Measurements from ENCODE around the gene AARSD1.

AARSD1 gene

GRCh38 chr17:42913981-42914617, 50.2 kb downstream of the AARSD1 start:
- H3K4me3 ChIP-seq (ENCODE audit: low read length): no peak overlapping the region
- TF ChIP-seq CTCF (conservative IDR thresholded peaks at IDR 0.05; ENCODE audit: low read depth, low read length): no peak
- no peak for DNase-seq (ENCODE audit: low read depth)

- no peak for DNase-seq (ENCODE audit: low read depth)
- TF ChIP-seq CTCF (conservative IDR thresholded peaks at IDR 0.05; ENCODE audit: low read depth, low read length): no peak
Measured at GRCh38 chr17:42913522-42913921, 50.7 kb downstream of the AARSD1 start.

GRCh38 chr17:42908872-42909700, 55.2 kb downstream of the AARSD1 start:
- H3K4me3 ChIP-seq (ENCODE audit: low read length): no peak overlapping the region
- TF ChIP-seq CTCF (conservative IDR thresholded peaks at IDR 0.05; ENCODE audit: low read depth, low read length): no peak
- no peak for DNase-seq (ENCODE audit: low read depth)

More at GRCh38 chr17:42913522-42913921, 50.7 kb downstream of the AARSD1 start:
- H3K4me3 ChIP-seq (ENCODE audit: low read length): no peak overlapping the region

GRCh38 chr17:42906772-42907446, 57.3 kb downstream of the AARSD1 start:
- DNase-seq (ENCODE audit: low read depth): no peak
- no peak for TF ChIP-seq CTCF (conservative IDR thresholded peaks at IDR 0.05; ENCODE audit: low read depth, low read length)
- no peak overlapping the region for H3K4me3 ChIP-seq (ENCODE audit: low read length)

GRCh38 chr17:42904110-42904469, 60.2 kb downstream of the AARSD1 start:
- H3K4me3 ChIP-seq (ENCODE audit: low read length): no peak overlapping the region
- DNase-seq (ENCODE audit: low read depth): no peak
- TF ChIP-seq CTCF (conservative IDR thresholded peaks at IDR 0.05; ENCODE audit: low read depth, low read length): no peak

GRCh38 chr17:42901535-42902229, 62.6 kb downstream of the AARSD1 start:
- TF ChIP-seq CTCF (conservative IDR thresholded peaks at IDR 0.05; ENCODE audit: low read depth, low read length): no peak
- no peak overlapping the region for H3K4me3 ChIP-seq (ENCODE audit: low read length)
- DNase-seq (ENCODE audit: low read depth): no peak

Measured in retinal pigment epithelial cell (primary cell).